Activated T-helper 1 cell treated with anti-CD3 and anti-CD28 coated beads, Interleukin-2, amount 50 U/mL, for 16 hours (primary cell): ENCODE measurements around the gene GNG4.
"Not testable (repeated sequence)": the region's sequence is repeated elsewhere in the genome, so short reads cannot be mapped to it uniquely, and the experiment has no call there.

Experiments used
- DNase-seq, 2 donors: peaks; one replicate each; pipeline ENCODE4 v3.0.0-alpha.2; 2020; ENCODE audit warnings: low read depth in 1 of 2, low spot score in 1 of 2

Gene GNG4

DNA sequence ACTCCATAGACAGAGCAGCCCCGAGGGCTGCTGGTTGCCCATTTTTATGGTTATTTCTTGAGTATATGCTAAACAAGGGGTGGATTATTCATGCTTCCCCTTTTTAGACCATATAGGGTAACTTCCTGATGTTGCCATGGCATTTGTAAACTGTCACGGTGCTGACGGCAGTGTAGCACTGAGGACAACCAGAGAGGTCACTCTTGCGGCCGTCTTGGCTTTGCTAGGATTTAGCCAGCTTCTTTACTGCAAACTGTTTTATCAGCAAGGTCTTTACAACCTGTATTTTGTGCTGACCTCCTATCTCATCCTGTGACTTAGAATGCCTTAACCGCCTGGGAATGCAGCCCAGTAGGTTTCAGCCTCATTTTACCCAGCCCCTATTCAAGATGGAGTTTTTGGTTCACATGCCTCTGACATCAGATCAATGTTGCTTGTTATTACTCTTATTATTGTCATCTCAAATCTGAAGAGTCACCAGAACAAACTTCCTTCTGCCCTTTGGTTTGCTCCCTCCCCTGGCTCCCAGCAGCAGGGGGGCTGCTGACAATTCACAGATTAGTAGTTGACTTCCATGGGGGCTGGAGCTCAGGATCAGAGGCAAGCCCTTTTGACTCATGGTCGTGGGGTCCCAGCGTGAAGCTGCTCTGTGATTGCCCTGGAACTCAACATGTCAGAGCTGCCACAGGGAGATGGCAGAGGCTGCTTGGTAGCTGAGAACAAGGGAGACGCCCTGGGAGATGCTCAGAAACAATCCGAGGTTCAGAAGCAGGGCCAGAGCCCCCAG lies 103.0 kb downstream of the GNG4 start:
- not testable (repeated sequence) for DNase-seq

DNA sequence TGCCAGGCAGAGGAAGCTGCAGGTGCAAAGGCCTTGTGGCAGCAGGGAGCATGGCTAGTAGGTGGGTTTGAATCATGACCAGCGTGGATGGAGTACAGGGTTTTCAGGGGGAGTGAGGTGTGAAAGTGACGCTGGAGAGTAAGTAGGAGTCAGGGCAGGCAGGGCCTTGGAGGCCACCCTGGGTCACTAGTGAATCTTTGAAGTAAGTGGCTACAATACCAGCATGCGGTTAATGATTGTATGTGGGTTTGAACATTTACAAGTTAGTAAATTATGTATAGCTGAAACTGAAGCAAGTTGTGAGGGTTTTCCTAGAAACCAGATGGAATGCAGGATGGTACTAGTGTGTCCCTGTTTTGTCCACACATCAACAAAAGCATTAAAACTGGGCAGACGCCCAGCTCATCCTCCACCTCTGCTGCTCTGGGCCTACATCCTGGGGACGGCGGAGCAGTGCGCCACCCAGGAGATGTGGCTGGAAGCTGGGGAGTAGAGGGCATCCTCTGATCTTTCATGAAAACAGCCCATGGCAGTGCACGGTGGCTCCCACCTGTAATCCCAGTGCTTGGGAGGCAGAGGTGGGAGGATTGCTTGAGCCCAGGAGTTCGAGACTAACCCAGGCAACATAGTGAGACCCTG lies 104.2 kb downstream of the GNG4 start:
- no peak for DNase-seq

DNA sequence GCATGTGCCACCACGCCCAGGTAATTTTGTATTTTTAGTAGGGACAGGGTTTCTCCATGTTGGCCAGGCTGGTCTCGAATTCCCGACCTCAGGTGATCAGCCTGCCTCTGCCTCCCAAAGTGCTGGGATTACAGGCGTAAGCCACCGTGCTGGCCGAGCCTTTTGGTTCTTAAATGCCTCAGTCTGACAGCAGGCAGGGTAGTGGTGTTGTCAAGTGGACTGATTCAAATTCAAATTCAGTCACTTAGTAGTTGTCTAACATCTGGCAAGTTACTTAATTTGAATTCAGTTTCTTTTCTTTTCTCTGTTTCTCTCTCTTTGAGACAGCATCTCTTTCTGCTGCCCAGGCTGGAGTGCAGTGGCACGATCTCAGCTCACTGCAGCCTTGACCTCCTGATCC lies 106.7 kb downstream of the GNG4 start:
- DNase-seq = not testable (repeated sequence)

DNA sequence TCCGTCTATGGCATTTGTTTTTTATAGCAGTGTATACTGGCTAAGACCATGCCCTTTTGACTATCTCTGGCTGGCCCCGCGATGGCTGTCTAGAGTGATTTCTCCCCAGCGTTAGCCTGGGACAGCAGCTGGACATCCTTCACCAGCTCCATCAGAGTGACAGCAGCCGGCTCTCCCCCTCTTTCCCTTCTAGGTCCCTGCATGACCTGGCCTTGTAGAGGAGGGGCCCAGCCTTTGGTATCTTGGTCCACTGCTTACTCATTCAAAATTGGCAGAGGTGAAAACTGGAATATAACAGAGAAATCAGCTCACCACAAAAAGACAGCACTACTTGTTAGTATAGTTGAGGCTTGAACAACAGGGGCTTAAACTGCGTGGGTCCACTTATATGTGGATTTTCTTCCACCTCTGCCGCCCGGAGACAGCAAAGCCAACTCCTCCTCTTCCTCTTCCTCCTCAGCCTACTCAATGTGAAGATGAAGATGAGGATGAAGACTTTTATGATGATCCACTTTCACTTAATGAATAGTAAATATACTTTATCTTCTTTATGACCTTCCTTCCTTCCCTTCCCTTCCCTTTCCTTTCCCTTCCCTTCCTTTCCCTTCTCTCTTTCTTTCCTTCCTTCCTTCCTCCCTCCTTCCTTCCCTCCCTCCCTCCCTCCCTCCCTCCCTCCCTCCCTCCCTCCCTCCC lies 116.0 kb downstream of the GNG4 start:
- no peak for DNase-seq

DNA sequence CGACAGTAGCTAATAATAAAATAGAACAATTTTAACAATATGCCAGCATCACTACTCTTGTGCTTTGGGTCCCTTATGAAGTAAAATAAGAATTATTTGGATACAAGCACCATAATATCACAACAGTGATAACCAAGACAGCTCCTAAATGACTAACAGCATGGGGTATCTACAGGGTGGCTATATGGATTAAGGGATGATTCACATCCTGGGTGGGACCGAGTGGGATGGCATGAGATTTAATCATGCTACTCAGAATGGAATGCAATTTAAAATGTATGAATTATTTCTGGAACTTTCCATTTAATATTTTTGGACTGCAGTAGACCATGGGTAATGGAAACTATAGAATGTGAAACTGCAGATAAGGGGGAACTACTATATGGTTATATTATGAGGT lies 117.2 kb downstream of the GNG4 start:
- no peak for DNase-seq

DNA sequence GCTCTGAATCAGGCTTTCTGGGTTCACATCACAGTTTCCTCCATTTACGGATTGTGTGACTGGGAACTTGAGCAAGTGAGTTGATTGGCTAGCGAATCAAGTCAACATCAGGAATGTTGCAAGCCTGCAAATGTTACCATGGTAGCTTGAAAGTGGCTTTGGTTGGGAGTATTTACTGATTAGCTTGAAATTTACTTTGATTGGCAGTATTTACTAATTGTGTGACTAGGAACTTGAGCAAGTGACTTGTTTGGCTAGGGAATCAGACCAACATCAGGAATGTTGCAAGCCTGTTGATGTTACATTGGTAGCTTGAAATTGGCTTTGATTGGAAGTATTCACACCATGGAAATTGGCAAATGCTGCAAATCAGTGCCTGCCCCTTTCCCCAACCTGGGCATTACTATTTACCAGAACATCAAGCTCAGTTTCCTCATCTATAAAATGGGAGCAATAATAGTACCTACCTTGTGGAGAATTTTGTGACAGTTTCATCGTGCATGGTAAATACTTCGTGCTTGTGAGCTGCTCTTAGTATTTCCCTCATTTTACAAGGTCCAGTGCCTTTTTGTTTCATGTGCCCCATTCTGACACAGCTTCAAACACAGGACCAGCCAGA lies 122.3 kb downstream of the GNG4 start:
- DNase-seq = no peak

DNA sequence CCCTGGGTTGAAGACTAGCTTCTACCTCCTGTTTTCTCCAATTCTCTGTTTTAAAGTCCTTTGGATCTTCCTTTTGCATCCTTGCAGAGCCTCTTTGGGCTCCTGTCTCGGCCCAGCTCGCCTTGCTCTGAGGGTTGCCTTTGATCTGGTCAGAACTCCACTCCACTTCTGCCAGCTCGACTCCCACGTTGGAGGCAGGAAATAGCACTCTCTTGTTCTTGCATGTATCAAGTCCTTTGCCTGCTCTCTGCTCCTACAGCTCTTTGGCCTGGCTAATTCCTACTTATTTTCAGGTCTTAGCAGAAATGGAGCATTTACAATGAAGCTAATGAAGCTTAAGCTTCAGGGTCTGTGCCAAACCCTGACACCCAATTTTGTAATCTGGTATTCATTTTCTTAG lies 124.3 kb downstream of the GNG4 start:
- no peak for DNase-seq

DNA sequence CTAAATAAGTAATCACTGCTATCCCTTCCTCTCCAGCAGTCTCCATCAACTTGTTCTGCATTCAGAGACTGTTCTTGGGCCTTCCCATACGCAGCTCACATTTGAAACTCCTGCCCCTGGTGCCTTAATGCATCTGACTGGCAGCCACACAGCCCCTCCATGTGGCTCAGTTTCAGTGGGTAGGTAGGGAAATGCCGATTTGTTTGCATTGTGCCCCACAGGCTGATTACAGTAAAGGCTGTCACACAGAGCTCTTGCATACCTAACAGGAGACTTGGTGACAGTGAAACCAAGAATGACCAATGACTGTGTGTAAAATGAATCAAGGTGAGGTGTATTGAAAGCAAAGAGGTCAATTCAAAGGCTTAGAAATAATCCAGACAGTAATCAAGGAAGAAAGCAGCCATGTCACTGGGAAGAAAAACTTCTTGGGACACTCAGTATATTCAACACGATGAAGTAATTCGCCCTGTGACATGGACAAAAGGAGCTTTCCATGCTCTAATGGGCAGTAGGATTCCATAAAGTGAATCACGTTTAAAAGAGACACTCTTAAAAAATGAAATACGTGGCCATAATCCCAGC lies 132.6 kb downstream of the GNG4 start:
- DNase-seq = no peak

DNA sequence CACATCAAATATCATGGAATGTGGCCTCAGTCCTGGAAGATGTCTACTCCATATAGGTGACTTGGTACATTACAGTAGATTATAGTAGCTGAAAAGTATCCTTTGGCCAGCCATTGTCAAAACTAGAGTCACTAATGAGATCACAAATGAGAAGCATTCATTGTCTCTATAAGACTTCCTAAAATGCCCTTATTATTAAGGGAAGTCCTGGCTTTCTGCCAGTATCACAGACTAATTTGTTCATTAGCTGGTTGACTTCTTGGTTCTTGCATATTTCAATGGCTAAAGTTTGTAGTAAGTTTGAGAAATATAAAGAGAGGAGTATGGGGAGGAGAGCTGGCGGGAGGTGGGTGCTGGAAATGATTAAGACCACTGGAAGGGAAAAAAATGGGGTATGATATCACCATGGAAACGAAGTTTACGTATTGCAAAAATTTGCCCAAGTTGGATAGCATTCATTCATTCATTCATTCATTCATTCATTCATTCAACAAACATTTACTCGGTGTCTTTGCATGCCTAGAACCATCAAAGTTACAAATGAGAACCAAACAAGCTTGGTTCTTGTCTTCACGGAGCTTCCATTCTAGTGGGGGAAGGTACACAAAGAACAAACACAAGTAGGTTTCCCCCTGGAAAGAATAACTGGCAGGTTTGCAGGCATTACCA lies 133.6 kb downstream of the GNG4 start:
- DNase-seq = no peak

DNA sequence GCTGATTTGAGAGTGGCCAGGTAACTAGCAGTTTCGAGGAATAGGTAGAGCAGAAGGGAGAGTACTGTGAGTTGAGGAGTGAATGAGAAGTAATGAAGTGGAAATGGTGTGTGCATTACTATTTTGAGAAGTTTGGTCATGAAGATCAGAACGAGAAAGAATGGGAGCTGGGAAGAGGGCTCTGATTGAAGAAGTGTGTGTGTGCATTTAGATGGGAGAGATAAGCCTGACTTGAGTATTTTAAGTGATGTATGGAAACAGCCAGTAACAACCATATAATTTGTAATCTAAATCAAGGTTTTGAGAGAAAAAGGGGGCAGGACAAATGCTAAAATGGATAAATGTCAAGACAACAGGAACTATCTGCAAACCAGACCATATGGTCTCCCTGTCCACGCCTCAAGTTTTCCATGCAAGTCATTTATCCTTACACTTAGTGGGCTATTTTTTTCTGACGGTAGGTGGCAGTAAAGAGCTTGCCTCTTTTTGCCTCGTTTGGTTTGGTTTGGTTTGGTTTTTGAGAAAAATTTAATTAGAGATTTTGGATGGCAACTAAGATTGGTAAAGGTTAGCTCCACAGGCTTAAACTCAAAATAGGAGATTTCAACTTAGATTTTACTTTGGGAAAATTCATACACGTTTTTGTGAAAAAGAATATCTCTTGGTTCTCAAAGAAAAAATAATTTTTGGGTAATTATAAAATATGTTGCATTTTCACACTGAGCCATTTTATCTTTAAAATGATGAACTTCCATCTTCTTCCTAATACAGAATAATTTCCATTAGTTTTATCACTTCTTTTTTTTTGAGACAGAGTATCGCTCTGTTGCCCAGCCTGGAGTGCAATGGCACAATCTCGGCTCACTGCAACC lies 135.9 kb downstream of the GNG4 start:
- no peak for DNase-seq

DNA sequence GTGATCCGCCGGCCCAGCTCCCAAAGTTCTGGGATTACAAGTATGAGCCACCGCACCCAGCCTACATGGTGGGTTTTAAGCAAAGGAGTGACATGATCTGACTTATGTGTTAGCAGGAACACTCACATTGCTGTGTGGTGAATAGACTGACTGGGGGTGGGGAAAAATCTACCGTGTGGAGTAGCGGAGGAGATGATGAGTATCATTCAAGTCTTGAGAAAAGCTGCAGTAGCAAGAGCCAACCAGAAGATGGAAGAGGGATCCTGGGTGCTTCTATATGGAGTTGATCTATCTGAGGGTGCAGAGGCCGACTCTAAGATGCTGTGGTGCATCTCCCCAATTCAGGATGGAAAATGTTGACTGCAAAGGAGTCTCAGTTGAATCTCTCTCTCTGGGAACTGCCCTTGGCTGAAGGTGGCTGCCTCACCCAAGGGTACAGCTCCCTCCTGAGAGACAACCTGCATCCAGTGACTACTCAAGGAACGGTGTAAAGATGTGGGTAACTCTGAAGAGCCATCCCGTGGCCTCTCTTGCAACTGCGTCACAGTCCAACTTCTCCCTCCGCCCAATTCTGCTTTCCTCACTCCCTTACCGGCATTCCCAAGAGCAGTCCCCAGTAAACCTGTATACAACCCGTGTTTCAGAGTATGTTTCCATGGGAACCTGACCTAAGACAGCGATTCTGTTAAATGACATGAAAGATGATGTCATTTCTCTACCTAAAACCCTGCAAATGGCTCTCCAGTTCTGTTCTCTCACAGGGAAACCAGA lies 137.9 kb downstream of the GNG4 start:
- DNase-seq = no peak

DNA sequence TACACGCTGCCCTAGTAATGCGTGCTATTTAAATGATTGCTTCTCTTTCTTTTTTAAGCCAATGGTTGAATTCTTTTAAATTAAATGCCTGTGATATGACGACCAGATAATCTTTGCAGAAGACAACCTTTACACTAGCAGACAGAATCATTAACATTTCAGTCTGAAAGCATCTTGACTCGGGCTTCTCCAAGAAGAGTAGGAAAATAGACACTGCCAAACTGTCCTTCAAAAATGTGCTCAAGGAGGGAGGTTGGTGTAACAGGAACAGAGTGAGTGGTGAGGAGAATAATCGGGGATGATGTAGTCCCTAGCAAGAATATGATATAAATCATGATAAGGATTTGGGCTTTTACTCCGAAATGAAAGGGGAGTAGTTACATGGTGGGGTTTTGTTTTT lies 138.8 kb downstream of the GNG4 start:
- DNase-seq = no peak

DNA sequence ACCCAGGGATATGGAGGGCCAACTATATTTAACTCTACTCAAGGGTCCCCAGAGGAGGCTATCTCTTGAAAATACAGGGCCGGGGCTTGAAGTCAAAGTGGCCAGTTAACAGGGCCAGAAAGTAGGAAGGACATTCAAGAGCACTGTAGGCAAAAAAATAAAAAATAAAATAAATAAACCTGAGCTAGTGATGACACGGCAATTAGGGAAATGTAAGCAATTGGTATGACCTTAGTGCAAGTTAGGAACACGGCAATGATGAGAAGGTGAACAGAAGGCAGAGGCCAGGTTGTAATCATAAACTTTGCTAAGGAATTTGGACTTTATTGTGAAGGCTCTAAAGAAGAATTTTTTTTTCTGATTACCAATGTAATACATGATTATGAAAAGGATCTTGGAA lies 142.0 kb downstream of the GNG4 start:
- no peak for DNase-seq

DNA sequence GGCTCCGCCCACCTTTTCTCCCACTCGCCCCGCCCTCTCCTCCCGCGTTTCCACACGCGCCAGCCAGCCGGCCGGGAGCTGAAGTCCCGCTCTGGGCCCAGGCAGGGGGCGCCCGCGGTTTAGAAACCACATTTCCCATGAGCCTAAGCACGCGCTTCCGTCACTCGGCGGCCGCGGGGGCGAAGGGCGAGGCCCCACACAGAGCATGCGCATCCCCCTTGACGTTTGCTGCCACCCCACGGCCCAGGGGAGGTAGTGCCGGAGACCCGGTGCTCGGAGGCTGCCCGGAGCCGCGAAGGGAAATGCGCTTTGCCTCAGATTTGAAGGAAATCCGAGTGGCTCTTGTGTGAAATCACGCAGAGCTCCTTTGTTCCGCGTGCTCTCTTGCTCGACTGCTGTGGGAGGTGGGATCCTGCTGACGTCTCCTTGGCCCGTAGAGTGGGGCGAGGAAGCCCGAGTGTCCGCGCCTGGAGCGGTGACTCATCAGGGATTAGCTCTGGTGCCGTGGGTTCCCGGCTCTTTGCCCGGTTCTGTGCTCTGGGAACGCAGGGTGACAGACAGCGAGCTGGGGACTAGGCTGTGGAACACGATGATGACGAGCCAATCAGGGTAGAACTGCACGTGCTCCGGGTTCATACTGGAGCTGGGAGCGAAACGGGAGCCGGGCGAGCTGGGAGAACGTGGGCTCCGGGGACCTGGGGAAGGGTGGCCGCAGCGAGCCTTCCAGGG lies 144.9 kb downstream of the GNG4 start:
- DNase-seq = peak; percentile 95 to 97

DNA sequence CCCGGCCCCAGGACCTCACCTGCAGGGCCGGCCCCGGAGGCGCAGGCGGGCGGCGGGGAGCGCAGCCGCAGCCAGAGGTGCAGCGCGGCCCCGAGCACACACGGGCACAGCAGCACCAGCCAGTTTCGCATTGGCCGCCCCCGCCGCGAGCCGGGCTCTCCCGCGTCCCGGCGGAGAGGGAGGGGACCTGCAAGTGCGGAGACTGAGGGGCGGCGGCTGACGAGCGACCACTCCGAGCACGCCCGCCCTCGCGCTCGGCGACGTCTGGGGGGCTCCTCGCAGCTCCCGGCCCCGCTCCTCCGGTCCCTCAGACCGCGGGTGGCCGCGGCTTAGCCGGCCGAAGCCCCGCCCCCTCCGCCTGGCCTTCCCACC lies 145.5 kb downstream of the GNG4 start, which contains the start of gene B3GALNT2:
TSS of gene B3GALNT2 (minus strand) at position 331 of the 372 bp plus-strand sequence. CDS start at position 131, 200 bp downstream.
- DNase-seq = no peak

DNA sequence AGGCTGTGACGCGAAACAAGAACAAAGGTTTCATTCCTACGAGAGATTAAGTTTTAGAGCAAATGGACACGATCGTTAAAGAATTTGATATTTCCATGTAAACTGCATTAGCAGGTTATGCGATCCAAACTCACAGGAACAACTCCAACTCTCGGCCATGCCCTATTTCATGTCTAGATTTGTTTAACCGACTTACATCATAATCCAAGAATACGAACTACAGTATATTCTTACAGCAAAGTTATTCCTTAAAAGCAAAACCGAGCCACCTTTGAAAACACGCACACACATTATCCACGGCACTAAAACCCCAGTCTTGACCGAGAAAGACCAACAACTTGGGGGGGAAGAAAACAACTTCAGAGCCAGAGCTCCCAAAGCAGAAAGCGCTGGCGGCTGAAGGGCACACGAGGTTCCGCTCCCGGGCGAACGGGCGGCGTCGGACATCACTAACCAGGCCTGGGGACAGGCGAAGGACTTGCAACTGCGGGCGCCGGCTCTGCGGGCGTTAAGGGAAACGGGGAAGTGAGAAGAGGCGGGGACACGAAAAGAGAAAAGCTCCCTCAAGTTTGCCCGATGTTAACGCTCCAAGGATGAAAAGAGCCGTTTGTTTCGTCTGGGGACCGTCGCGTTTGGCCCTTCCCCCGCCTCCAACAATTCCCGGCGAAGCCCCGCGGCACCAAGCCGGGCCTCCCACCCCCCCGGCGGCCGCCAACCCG lies 146.0 kb downstream of the GNG4 start:
- peak in 1 of 2 donors; percentile 11 for DNase-seq

DNA sequence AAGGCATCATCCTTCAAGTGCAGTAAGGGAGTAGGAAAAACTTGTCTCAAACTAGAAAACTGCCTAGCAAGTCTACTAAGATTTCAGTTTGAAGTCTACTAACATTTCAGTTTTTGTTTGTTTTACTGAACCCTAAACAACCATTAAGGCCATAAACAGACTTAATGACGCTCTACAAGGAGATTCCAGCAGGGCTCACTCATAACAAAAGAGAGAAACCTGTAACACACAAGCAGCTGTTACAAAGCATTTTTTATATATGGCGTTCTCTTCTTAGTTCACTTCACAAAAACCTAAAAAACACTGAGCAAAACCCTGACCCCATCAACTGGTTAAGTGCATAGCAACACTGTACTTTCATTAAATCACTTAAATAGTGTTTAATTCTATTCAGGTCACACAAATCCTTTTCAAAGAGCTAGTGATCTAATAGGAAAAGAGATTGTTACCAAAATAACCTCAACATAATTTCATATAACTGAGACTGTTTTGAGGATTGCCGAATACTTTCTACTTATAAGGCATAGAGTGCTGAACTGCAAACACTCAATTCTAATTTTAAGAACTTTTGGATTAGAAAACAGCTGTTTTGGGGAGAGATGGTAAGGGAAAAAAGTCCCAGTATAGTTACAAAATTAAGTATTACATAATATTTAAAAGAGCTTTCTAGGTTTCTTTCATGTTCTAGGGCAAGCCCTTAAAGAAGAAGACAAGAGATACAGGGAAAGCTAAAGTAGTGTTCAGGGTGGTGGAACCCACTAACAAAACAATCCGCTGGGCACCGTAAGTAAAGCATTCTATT lies 146.8 kb downstream of the GNG4 start:
- no peak for DNase-seq
